HL-60 (cell line): ENCODE data around the gene ASIC1.

Experiments
- DNase-seq, 2 experiments: peaks; one replicate each; pipeline ENCODE4 v3.0.0-alpha.2; 2010 to 2020; ENCODE audit warnings: low read depth in 1 of 2, low spot score in 1 of 2
- H3K27ac ChIP-seq: fragments of 250-450 bp; sonication (Bioruptor Pico); replicated peaks from 2 replicates; pipeline ENCODE4 v1.5.1; 2020; ENCODE audit warnings: mild to moderate bottlenecking, moderate library complexity
- H3K27me3 ChIP-seq: fragments of 250-450 bp; sonication (Bioruptor Pico); 2 replicates; pipeline ENCODE4 v1.5.1; 2021; ENCODE audit warnings: mild to moderate bottlenecking, moderate library complexity; ENCODE audit not compliant: insufficient read depth, poor library complexity, severe bottlenecking
- H3K4me3 ChIP-seq: replicated peaks from 2 replicates; pipeline ENCODE4 v1.5.1; 2011; ENCODE audit warnings: mild to moderate bottlenecking, control low read depth, low read length; ENCODE audit not compliant: insufficient read depth
- GABPA ChIP-seq: IDR thresholded peaks from 2 replicates; pipeline ENCODE4 v1.6.1; 2012; ENCODE audit warnings: low read depth
- POLR2AphosphoS5 ChIP-seq: IDR thresholded peaks from 2 replicates; pipeline ENCODE4 v1.6.1; 2012; ENCODE audit warnings: low read depth
- SPI1 ChIP-seq: IDR thresholded peaks from 2 replicates; pipeline ENCODE4 v1.6.1; 2012; ENCODE audit warnings: low read depth, mild to moderate bottlenecking, borderline replicate concordance
- TF ChIP-seq, protein P1 (sequence below): IDR thresholded peaks from one replicate; pipeline ENCODE4 v1.5.1; 2011; ENCODE audit warnings: low read length, control low read depth, inconsistent platforms; ENCODE audit not compliant: insufficient read depth
- TF ChIP-seq, protein P2 (sequence below): IDR thresholded peaks from 2 replicates; pipeline ENCODE4 v1.6.1; 2012; ENCODE audit warnings: low read depth; ENCODE audit not compliant: insufficient replicate concordance

Gene ASIC1

DNA sequence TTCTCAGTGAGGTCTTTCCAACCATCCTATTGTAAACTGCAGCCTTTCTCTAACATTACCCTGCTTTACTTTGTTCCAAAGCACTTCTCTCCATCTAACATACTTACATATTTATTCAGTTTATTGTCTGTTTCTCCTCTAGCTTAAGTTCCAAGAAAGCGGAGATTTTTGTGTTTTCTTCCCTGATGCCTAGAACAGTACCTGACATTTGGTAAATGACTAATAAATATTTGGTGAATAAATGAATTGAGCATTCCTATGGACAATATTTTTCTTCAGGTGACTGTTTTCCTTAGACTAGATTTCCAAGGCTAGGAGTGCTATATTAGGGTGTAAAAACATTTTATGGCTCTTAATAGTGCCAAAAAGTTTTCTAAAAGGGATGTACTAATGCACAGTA, 34.5 kb upstream of the ASIC1 start:
- no peak for DNase-seq
- no peaks in the 10 kb centered on the region for H3K27me3 ChIP-seq
- no peak overlapping the region for H3K27ac ChIP-seq
- TF ChIP-seq GABPA, result no peak
- TF ChIP-seq, protein P1, sequence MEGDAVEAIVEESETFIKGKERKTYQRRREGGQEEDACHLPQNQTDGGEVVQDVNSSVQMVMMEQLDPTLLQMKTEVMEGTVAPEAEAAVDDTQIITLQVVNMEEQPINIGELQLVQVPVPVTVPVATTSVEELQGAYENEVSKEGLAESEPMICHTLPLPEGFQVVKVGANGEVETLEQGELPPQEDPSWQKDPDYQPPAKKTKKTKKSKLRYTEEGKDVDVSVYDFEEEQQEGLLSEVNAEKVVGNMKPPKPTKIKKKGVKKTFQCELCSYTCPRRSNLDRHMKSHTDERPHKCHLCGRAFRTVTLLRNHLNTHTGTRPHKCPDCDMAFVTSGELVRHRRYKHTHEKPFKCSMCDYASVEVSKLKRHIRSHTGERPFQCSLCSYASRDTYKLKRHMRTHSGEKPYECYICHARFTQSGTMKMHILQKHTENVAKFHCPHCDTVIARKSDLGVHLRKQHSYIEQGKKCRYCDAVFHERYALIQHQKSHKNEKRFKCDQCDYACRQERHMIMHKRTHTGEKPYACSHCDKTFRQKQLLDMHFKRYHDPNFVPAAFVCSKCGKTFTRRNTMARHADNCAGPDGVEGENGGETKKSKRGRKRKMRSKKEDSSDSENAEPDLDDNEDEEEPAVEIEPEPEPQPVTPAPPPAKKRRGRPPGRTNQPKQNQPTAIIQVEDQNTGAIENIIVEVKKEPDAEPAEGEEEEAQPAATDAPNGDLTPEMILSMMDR, result no peak
- no peak for TF ChIP-seq SPI1
- TF ChIP-seq, protein P2, sequence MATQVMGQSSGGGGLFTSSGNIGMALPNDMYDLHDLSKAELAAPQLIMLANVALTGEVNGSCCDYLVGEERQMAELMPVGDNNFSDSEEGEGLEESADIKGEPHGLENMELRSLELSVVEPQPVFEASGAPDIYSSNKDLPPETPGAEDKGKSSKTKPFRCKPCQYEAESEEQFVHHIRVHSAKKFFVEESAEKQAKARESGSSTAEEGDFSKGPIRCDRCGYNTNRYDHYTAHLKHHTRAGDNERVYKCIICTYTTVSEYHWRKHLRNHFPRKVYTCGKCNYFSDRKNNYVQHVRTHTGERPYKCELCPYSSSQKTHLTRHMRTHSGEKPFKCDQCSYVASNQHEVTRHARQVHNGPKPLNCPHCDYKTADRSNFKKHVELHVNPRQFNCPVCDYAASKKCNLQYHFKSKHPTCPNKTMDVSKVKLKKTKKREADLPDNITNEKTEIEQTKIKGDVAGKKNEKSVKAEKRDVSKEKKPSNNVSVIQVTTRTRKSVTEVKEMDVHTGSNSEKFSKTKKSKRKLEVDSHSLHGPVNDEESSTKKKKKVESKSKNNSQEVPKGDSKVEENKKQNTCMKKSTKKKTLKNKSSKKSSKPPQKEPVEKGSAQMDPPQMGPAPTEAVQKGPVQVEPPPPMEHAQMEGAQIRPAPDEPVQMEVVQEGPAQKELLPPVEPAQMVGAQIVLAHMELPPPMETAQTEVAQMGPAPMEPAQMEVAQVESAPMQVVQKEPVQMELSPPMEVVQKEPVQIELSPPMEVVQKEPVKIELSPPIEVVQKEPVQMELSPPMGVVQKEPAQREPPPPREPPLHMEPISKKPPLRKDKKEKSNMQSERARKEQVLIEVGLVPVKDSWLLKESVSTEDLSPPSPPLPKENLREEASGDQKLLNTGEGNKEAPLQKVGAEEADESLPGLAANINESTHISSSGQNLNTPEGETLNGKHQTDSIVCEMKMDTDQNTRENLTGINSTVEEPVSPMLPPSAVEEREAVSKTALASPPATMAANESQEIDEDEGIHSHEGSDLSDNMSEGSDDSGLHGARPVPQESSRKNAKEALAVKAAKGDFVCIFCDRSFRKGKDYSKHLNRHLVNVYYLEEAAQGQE, result no peak
- no peak for TF ChIP-seq POLR2AphosphoS5
- H3K4me3 ChIP-seq, result no peak overlapping the region

DNA sequence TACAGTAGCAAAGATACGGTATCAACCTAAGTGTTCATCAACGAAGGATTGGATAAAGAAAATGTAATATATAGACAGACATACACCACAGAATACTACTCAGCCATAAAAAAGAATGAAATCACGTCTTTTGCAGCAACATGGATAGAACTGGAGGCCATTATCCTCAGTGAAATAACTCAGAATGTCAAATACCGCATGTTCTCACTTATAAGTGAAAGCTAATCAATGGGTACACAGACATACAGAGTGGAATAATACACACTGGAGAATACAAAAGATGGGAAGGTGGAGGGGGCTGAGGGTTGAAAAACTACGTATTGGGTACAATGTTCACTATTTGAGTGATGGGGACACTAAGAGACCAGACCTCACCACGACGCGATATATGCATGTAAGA, 33.2 kb upstream of the ASIC1 start:
- peak overlapping the region; percentile 93 for H3K27ac ChIP-seq

DNA sequence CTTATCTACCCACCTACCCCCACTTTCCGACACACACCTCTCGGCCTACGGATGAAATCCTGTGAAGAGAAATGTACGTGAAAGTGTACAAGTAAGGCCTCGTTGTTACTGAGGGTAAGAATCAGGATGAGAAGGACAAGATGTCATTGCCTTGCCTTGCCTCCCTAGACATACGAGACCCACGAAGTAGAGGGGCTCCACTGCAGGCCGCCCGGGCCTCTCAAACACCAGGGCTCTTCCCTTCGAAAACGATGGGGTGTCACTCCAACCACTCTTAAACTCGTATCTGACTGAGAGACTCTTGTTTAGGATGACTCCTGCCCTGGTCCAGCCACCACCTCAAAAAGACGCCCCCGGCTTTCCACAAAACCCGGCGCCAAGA, 32.6 kb upstream of the ASIC1 start:
- TF ChIP-seq POLR2AphosphoS5 (no peak), GABPA (no peak), SPI1 (no peak)
- TF ChIP-seq, protein P1, result no peak
- TF ChIP-seq, protein P2, result no peak
- no peak for DNase-seq
- Histone ChIP-seq H3K27ac (peak overlapping the region; percentile 93), H3K27me3 (no peaks in the 10 kb centered on the region), H3K4me3 (peak overlapping the region; percentile 90)

More for the DNA sequence above, 33.2 kb upstream of the ASIC1 start:
- Histone ChIP-seq H3K27me3 (no peaks in the 10 kb centered on the region), H3K4me3 (peak overlapping the region; percentile 90)
- TF ChIP-seq POLR2AphosphoS5, result no peak
- TF ChIP-seq, protein P2, result no peak
- TF ChIP-seq GABPA, result no peak
- TF ChIP-seq SPI1, result no peak
- TF ChIP-seq, protein P1, result no peak
- DNase-seq, result no peak
